HCT116 (cell line): ENCODE data around the gene PLCXD3. TPM values are rescaled to one million over a fixed set of nuclear protein-coding genes. Genes with fewer than 3 reads are reported as not detected.

Experiments used
- ATAC-seq: fragments of 200-7000 bp; cut with Tn5 transposase; 2 replicates; pipeline ENCODE4 v1.9.1; 2020; ENCODE audit warnings: mild to moderate bottlenecking, moderate library complexity
- BruUV-seq: library from RNA; stranded (reverse); fragments of 400-500 nt; replicated peaks from 2 replicates; lab custom pipeline; 2021; lab: Mats Ljungman, UMichigan
- CTCF ChIA-PET: fragments of 300-600 bp; sonication (Branson Sonifier 250); formaldehyde crosslinking; loops from one replicate; lab custom pipeline; 2021; ENCODE audit warnings: antibody characterized with exemption; lab: Charles Lee
- POLR2A ChIA-PET: fragments of 300-600, 350-600 bp; sonication (Branson Sonifier 250); formaldehyde crosslinking; loops from one replicate; lab custom pipeline; 2021; ENCODE audit warnings: antibody characterized with exemption; lab: Charles Lee
- RAD21 ChIA-PET, 2 experiments: fragments of 300-600 bp; sonication (Branson Sonifier 250); formaldehyde crosslinking; loops; one replicate each; lab custom pipeline; 2023; ENCODE audit warnings: low total read pairs in 2 of 2; ENCODE audit not compliant: uncharacterized antibody in 2 of 2, unreplicated experiment in 2 of 2, low non-redundant PET in 1 of 2; lab: Charles Lee
- DNase-seq: peaks from one replicate; pipeline ENCODE4 v3.0.0-alpha.2; 2010; ENCODE audit warnings: low read depth, low spot score
- H2AFZ ChIP-seq: fragments of 200-600 bp; shearing (Covaris generic), sonication (generic); 2 replicates; pipeline ENCODE4 v1.6.1; 2017; ENCODE audit warnings: low read depth, mixed run types, mixed read lengths, antibody characterized with exemption, low read length; ENCODE audit not compliant: poor library complexity, severe bottlenecking
- H3K27ac ChIP-seq: 2 replicates; pipeline ENCODE4 v1.5.1; 2012; ENCODE audit warnings: low read depth, low read length
- H3K27me3 ChIP-seq: fragments of 200-600 bp; sonication (generic); 2 replicates; pipeline ENCODE4 v1.6.1; 2016; ENCODE audit warnings: mixed run types, low read length, mixed read lengths; ENCODE audit not compliant: insufficient read depth
- H3K36me3 ChIP-seq, 2 experiments: fragments of 200-500 bp in 1 of 2; fragments of 200-600 bp in 1 of 2; sonication (Bioruptor generic) in 1 of 2; sonication (generic) in 1 of 2; 2 replicates each; pipeline versions ENCODE4 v1.5.1 to v1.6.1; 2014 to 2016; ENCODE audit warnings: low read length in 2 of 2, inconsistent platforms in 1 of 2, mixed read lengths in 1 of 2, mixed run types in 1 of 2; ENCODE audit not compliant: insufficient read depth in 2 of 2, control insufficient read depth in 1 of 2
- H3K4me1 ChIP-seq, 2 experiments: fragments of 200-600 bp in 1 of 2; sonication (generic) in 1 of 2; 2 replicates each; pipeline versions ENCODE4 v1.5.1 to v1.6.1; 2012 to 2017; ENCODE audit warnings: low read length in 2 of 2, inconsistent platforms in 1 of 2, mild to moderate bottlenecking in 1 of 2, mixed read lengths in 1 of 2, mixed run types in 1 of 2, moderate library complexity in 1 of 2; ENCODE audit not compliant: insufficient read depth in 2 of 2, control insufficient read depth in 1 of 2
- H3K4me2 ChIP-seq: fragments of 200-600 bp; sonication (generic); 2 replicates; pipeline ENCODE4 v1.6.1; 2017; ENCODE audit warnings: mixed run types, low read length, mixed read lengths
- H3K4me3 ChIP-seq, 2 experiments: fragments of 200-600 bp in 1 of 2; sonication (generic) in 1 of 2; replicated peaks in 1 of 2; 2 replicates each; pipeline ENCODE4 v1.5.1; 2011 to 2016; ENCODE audit warnings: low read length in 2 of 2, control low read depth in 1 of 2, low read depth in 1 of 2, mild to moderate bottlenecking in 1 of 2, mixed read lengths in 1 of 2, mixed run types in 1 of 2
- H3K79me2 ChIP-seq: fragments of 200-600 bp; sonication (generic); 2 replicates; pipeline ENCODE4 v1.6.1; 2017; ENCODE audit warnings: mild to moderate bottlenecking, mixed run types, low read length, moderate library complexity, mixed read lengths; ENCODE audit not compliant: insufficient read depth
- H3K9ac ChIP-seq: fragments of 200-600 bp; sonication (generic); 2 replicates; pipeline ENCODE4 v1.6.1; 2016; ENCODE audit warnings: low read length, mixed read lengths
- H3K9me2 ChIP-seq: fragments of 200-600 bp; sonication (generic), shearing (Covaris generic); 2 replicates; pipeline ENCODE4 v1.6.1; 2017; ENCODE audit warnings: mixed run types, mild to moderate bottlenecking, moderate library complexity; ENCODE audit not compliant: insufficient read depth
- H3K9me3 ChIP-seq, 2 experiments: fragments of 200-500 bp in 1 of 2; fragments of 200-600 bp in 1 of 2; sonication (Bioruptor generic) in 1 of 2; sonication (generic) in 1 of 2; 2 replicates each; pipeline ENCODE4 v1.6.1; 2014 to 2017; ENCODE audit warnings: low read length in 2 of 2, mixed read lengths in 2 of 2, inconsistent platforms in 1 of 2, low read depth in 1 of 2, mild to moderate bottlenecking in 1 of 2, mixed run types in 1 of 2, moderate library complexity in 1 of 2; ENCODE audit not compliant: control insufficient read depth in 1 of 2, insufficient read depth in 1 of 2
- H4K20me1 ChIP-seq: fragments of 200-600 bp; sonication (generic), shearing (Covaris generic); 2 replicates; pipeline ENCODE4 v1.6.1; 2017; ENCODE audit warnings: mixed run types, mild to moderate bottlenecking, moderate library complexity; ENCODE audit not compliant: insufficient read depth
- CBX3 ChIP-seq: IDR thresholded peaks from 2 replicates; pipeline ENCODE4 v1.6.1; 2012; ENCODE audit warnings: low read depth
- ELF1 ChIP-seq: IDR thresholded peaks from 2 replicates; pipeline ENCODE4 v1.6.1; 2012; ENCODE audit warnings: low read depth, borderline replicate concordance
- EZH2phosphoT487 ChIP-seq: fragments of 200-600 bp; IDR thresholded peaks from 2 replicates; pipeline ENCODE4 v1.6.1; 2018; ENCODE audit warnings: antibody characterized with exemption, borderline replicate concordance
- POLR2A ChIP-seq: IDR thresholded peaks from 2 replicates; pipeline ENCODE4 v1.7.0; 2011; ENCODE audit warnings: borderline replicate concordance; ENCODE audit not compliant: insufficient read depth, insufficient read length; ENCODE audit errors: extremely low read depth
- SIN3A ChIP-seq: IDR thresholded peaks from 2 replicates; pipeline ENCODE4 v1.6.1; 2012; ENCODE audit warnings: low read depth
- SP1 ChIP-seq: IDR thresholded peaks from 2 replicates; pipeline ENCODE4 v1.6.1; 2012; ENCODE audit warnings: low read depth
- TCF7L2 ChIP-seq: IDR thresholded peaks from 2 replicates; pipeline ENCODE4 v1.7.0; 2011; ENCODE audit warnings: borderline replicate concordance, inconsistent platforms; ENCODE audit not compliant: insufficient read depth, insufficient read length; ENCODE audit errors: extremely low read depth
- intact Hi-C: fragments of 100-400 bp; cut with micrococcal nuclease; formaldehyde crosslinking; loops from 2 replicates; pipeline ENCODE4 v1.10.0; 2022
- total RNA-seq: library from RNA; stranded (reverse); gene quantifications from one replicate; pipeline ENCODE4 v1.2.1, GENCODE V29; 2021; ENCODE audit not compliant: unreplicated experiment
- TF ChIP-seq, protein P1 (sequence below): IDR thresholded peaks from 2 replicates; pipeline ENCODE4 v1.6.1; 2012; ENCODE audit warnings: low read depth
- TF ChIP-seq, protein P2 (sequence below): IDR thresholded peaks from 2 replicates; pipeline ENCODE4 v1.6.1; 2011; ENCODE audit warnings: mild to moderate bottlenecking, low read length, moderate library complexity; ENCODE audit not compliant: insufficient replicate concordance; ENCODE audit errors: extremely low read depth

Gene PLCXD3
- total RNA-seq, 1 experiment from 2014 or later, result not detected

DNA sequence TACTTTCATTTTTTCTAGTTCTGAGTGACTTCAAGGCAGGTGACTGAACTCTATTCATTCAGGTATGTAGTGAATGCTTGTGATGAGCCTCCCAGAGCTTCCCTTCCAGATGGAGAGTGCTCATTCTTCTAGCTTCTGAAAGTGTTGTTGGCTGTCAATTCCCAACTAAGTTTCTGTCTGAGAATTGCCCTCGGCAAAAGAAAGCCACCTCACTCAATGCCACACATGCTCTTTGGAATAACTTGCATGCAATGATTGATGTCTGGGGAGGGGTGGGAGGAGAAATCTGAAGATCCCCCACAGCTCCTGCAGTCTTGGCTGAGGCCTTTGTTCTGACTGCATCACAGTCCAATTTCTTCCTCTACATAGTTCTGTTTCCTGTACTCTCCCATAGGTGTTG is 173.9 kb downstream of the PLCXD3 start:
- no TSS peak for BruUV-seq
- Histone ChIP-seq H3K9ac (no peak overlapping the region), H3K9me3 (no peaks in the 10 kb centered on the region), H3K9me2 (no peaks in the 10 kb centered on the region), H3K4me3 (no peak overlapping the region), H3K36me3 (no peaks in the 10 kb centered on the region), H4K20me1 (no peaks in the 10 kb centered on the region), H3K27ac (no peak overlapping the region), H3K79me2 (no peaks in the 10 kb centered on the region), H3K4me2 (no peak overlapping the region), H3K27me3 (0 out of 2 replicates have a peak, but pooled peaks cover 4% of the 10 kb centered on the region), H2AFZ (no peak overlapping the region), H3K4me1 (no peaks in the 10 kb centered on the region)
- intact Hi-C loops, result no loop called here
- POLR2A ChIA-PET, result no interaction called here
- RAD21 ChIA-PET, result no interaction called here
- TF ChIP-seq, protein P1, sequence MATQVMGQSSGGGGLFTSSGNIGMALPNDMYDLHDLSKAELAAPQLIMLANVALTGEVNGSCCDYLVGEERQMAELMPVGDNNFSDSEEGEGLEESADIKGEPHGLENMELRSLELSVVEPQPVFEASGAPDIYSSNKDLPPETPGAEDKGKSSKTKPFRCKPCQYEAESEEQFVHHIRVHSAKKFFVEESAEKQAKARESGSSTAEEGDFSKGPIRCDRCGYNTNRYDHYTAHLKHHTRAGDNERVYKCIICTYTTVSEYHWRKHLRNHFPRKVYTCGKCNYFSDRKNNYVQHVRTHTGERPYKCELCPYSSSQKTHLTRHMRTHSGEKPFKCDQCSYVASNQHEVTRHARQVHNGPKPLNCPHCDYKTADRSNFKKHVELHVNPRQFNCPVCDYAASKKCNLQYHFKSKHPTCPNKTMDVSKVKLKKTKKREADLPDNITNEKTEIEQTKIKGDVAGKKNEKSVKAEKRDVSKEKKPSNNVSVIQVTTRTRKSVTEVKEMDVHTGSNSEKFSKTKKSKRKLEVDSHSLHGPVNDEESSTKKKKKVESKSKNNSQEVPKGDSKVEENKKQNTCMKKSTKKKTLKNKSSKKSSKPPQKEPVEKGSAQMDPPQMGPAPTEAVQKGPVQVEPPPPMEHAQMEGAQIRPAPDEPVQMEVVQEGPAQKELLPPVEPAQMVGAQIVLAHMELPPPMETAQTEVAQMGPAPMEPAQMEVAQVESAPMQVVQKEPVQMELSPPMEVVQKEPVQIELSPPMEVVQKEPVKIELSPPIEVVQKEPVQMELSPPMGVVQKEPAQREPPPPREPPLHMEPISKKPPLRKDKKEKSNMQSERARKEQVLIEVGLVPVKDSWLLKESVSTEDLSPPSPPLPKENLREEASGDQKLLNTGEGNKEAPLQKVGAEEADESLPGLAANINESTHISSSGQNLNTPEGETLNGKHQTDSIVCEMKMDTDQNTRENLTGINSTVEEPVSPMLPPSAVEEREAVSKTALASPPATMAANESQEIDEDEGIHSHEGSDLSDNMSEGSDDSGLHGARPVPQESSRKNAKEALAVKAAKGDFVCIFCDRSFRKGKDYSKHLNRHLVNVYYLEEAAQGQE, result no peak
- TF ChIP-seq SIN3A (no peak), POLR2A (no peak), EZH2phosphoT487 (no peak), TCF7L2 (no peak), CBX3 (no peak), SP1 (no peak), ELF1 (no peak)
- TF ChIP-seq, protein P2, sequence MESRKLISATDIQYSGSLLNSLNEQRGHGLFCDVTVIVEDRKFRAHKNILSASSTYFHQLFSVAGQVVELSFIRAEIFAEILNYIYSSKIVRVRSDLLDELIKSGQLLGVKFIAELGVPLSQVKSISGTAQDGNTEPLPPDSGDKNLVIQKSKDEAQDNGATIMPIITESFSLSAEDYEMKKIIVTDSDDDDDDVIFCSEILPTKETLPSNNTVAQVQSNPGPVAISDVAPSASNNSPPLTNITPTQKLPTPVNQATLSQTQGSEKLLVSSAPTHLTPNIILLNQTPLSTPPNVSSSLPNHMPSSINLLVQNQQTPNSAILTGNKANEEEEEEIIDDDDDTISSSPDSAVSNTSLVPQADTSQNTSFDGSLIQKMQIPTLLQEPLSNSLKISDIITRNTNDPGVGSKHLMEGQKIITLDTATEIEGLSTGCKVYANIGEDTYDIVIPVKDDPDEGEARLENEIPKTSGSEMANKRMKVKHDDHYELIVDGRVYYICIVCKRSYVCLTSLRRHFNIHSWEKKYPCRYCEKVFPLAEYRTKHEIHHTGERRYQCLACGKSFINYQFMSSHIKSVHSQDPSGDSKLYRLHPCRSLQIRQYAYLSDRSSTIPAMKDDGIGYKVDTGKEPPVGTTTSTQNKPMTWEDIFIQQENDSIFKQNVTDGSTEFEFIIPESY, result no peak
- ATAC-seq (no peak), DNase-seq (no peak)
- CTCF ChIA-PET, result no interaction called here
